Chondrocyte (in vitro differentiated cells): ENCODE measurements around the gene SLC7A10. TPM values are rescaled to one million over a fixed set of nuclear protein-coding genes. Genes with fewer than 3 reads are reported as not detected.

Experiments
- DNase-seq: peaks from one replicate; pipeline ENCODE4 v3.0.0; 2021; ENCODE audit warnings: mixed read lengths, low spot score
- H3K27ac Mint-ChIP-seq: one replicate; pipeline ENCODE4 v1.8.0; 2021; ENCODE audit warnings: mild to moderate bottlenecking, moderate library complexity, mixed read lengths; ENCODE audit not compliant: unreplicated experiment
- H3K27me3 Mint-ChIP-seq: 2 replicates; pipeline ENCODE4 v1.8.0; 2021; ENCODE audit warnings: low read depth, mixed read lengths
- H3K36me3 Mint-ChIP-seq: 2 replicates; pipeline ENCODE4 v1.8.0; 2021; ENCODE audit warnings: low read depth, mixed read lengths
- H3K4me1 Mint-ChIP-seq: 2 replicates; pipeline ENCODE4 v1.8.0; 2021; ENCODE audit warnings: low read depth, mild to moderate bottlenecking, mixed read lengths
- H3K4me3 Mint-ChIP-seq: one replicate; pipeline ENCODE4 v1.8.0; 2021; ENCODE audit warnings: mild to moderate bottlenecking, moderate library complexity, mixed read lengths; ENCODE audit not compliant: unreplicated experiment
- H3K9me3 Mint-ChIP-seq: 2 replicates; pipeline ENCODE4 v1.8.0; 2021; ENCODE audit warnings: low read depth, mixed read lengths
- CTCF ChIP-seq: fragments of 200-600 bp; sonication (generic); IDR thresholded peaks from 2 replicates; pipeline ENCODE4 v1.5.0; 2021; ENCODE audit warnings: antibody characterized with exemption, mild to moderate bottlenecking, moderate library complexity
- total RNA-seq: library from RNA; stranded (reverse); gene quantifications from 3 replicates; pipeline ENCODE4 v1.2.1, GENCODE V29; 2021

Gene SLC7A10
- total RNA-seq, 1 donor from 2014 or later: not detected

GRCh38 chr19:33187183-33187540, 38.5 kb downstream of the SLC7A10 start:
- Mint-ChIP-seq H3K4me3 (no peak overlapping the region), H3K27me3 (peaks cover 9% of the 10 kb centered on the region), H3K9me3 (no peaks in the 10 kb centered on the region), H3K4me1 (no peaks in the 10 kb centered on the region), H3K36me3 (no peaks in the 10 kb centered on the region), H3K27ac (no peak overlapping the region)
- DNase-seq: peak; percentile 56
- TF ChIP-seq CTCF: no peak

GRCh38 chr19:33186431-33187182, 39.0 kb downstream of the SLC7A10 start:
- H3K4me1 Mint-ChIP-seq: no peaks in the 10 kb centered on the region

GRCh38 chr19:33177417-33177979, 48.2 kb downstream of the SLC7A10 start:
- Mint-ChIP-seq H3K4me3 (peak overlapping the region; percentile 92), H3K27ac (peak overlapping the region; percentile 97), H3K27me3 (no peaks in the 10 kb centered on the region), H3K4me1 (peaks cover 22% of the 10 kb centered on the region), H3K9me3 (no peaks in the 10 kb centered on the region), H3K36me3 (no peaks in the 10 kb centered on the region)
- TF ChIP-seq CTCF: peak; percentile 74
- DNase-seq: peak; percentile 94

More at GRCh38 chr19:33186431-33187182, 39.0 kb downstream of the SLC7A10 start:
- Mint-ChIP-seq H3K27ac (no peak overlapping the region), H3K36me3 (no peaks in the 10 kb centered on the region), H3K4me3 (no peak overlapping the region), H3K9me3 (no peaks in the 10 kb centered on the region), H3K27me3 (peaks cover 8% of the 10 kb centered on the region)
- peak; percentile 18 for DNase-seq
- TF ChIP-seq CTCF: no peak

GRCh38 chr19:33176670-33177416, 48.8 kb downstream of the SLC7A10 start:
- Mint-ChIP-seq H3K27ac (peak overlapping the region; percentile 97), H3K9me3 (no peaks in the 10 kb centered on the region), H3K4me3 (peak overlapping the region; percentile 92), H3K36me3 (no peaks in the 10 kb centered on the region), H3K4me1 (peaks cover 28% of the 10 kb centered on the region), H3K27me3 (no peaks in the 10 kb centered on the region)
- TF ChIP-seq CTCF: peak; percentile 64
- DNase-seq: peak; percentile 99

- TF ChIP-seq CTCF: no peak
These were observed 49.6 kb downstream of the SLC7A10 start for GRCh38 chr19:33175886-33176669.

More at GRCh38 chr19:33175886-33176669, 49.6 kb downstream of the SLC7A10 start:
- H3K4me1 Mint-ChIP-seq: peaks cover 29% of the 10 kb centered on the region
- no peaks in the 10 kb centered on the region for H3K36me3 Mint-ChIP-seq
- H3K27ac Mint-ChIP-seq: peak overlapping the region; percentile 97
- H3K4me3 Mint-ChIP-seq: peak overlapping the region; percentile 92
- no peaks in the 10 kb centered on the region for H3K27me3 Mint-ChIP-seq
- no peaks in the 10 kb centered on the region for H3K9me3 Mint-ChIP-seq
- peak; percentile 77 for DNase-seq
